SU-DHL-6 (cell line): ENCODE data around the gene P4HTM.
A peak's percentile ranks its signal among the peaks of the same experiment; 100 is the strongest.

Experiments
- H2AFZ ChIP-seq: fragments of 200-600 bp; sonication (generic); 2 replicates; pipeline ENCODE4 v1.6.1; 2014; ENCODE audit warnings: low read depth, mild to moderate bottlenecking, moderate library complexity, mixed read lengths, antibody characterized with exemption, low read length; ENCODE audit not compliant: severe bottlenecking
- H3F3A ChIP-seq: fragments of 200-600 bp; shearing (Covaris generic); 2 replicates; pipeline ENCODE4 v1.6.0; 2016; ENCODE audit warnings: antibody characterized with exemption, mild to moderate bottlenecking; ENCODE audit not compliant: insufficient read depth
- H3K27ac ChIP-seq: fragments of 200-600 bp; sonication (generic); 2 replicates; pipeline ENCODE4 v1.5.1; 2016; ENCODE audit warnings: low read depth, mild to moderate bottlenecking, low read length, moderate library complexity, mixed read lengths
- H3K27me3 ChIP-seq: fragments of 200-600 bp; sonication (generic), shearing (Covaris generic); 2 replicates; pipeline ENCODE4 v1.6.0; 2014; ENCODE audit warnings: mild to moderate bottlenecking, low read length
- H3K36me3 ChIP-seq: fragments of 200-600 bp; sonication (generic); 2 replicates; pipeline ENCODE4 v1.6.1; 2014; ENCODE audit warnings: mild to moderate bottlenecking, low read length, mixed read lengths
- H3K4me2 ChIP-seq: fragments of 300-600, 200-600 bp; shearing (Covaris generic), sonication (generic); 2 replicates; pipeline ENCODE4 v1.6.0; 2014; ENCODE audit warnings: low read length, low read depth, mild to moderate bottlenecking; ENCODE audit not compliant: poor library complexity, severe bottlenecking
- H3K4me3 ChIP-seq: fragments of 200-600 bp; sonication (generic); 2 replicates; pipeline ENCODE4 v1.5.1; 2014; ENCODE audit warnings: antibody characterized with exemption, low read length, mild to moderate bottlenecking, mixed read lengths; ENCODE audit not compliant: insufficient read depth, poor library complexity, severe bottlenecking
- H3K79me2 ChIP-seq: fragments of 200-600 bp; sonication (generic); 2 replicates; pipeline ENCODE4 v1.6.1; 2014; ENCODE audit warnings: mild to moderate bottlenecking, low read length, moderate library complexity; ENCODE audit not compliant: insufficient read depth
- H3K9ac ChIP-seq: fragments of 200-600 bp; sonication (generic); 2 replicates; pipeline ENCODE4 v1.7.0; 2014; ENCODE audit warnings: mild to moderate bottlenecking, low read length
- H3K9me2 ChIP-seq: fragments of 200-600 bp; sonication (generic); replicated peaks from 2 replicates; pipeline ENCODE4 v1.6.1; 2014; ENCODE audit warnings: low read length; ENCODE audit not compliant: insufficient read depth
- H3K9me3 ChIP-seq: fragments of 200-600 bp; sonication (generic); 2 replicates; pipeline ENCODE4 v1.6.1; 2014; ENCODE audit warnings: low read length, mixed read lengths; ENCODE audit not compliant: insufficient read depth
- H4K20me1 ChIP-seq: fragments of 200-600 bp; sonication (generic); 2 replicates; pipeline ENCODE4 v1.6.1; 2014; ENCODE audit warnings: low read depth, mild to moderate bottlenecking, antibody characterized with exemption, low read length, moderate library complexity, mixed read lengths
- CTCF ChIP-seq: fragments of 200-600 bp; sonication (generic); IDR thresholded peaks from one replicate; pipeline ENCODE4 v1.5.1; 2017; ENCODE audit warnings: antibody characterized with exemption, mild to moderate bottlenecking, low read length, moderate library complexity; ENCODE audit not compliant: insufficient read depth, poor library complexity, severe bottlenecking
- EZH2phosphoT487 ChIP-seq: fragments of 200-600 bp; sonication (generic), shearing (Covaris generic); conservative IDR thresholded peaks from 2 replicates; pipeline ENCODE4 v1.6.1; 2018; ENCODE audit warnings: mild to moderate bottlenecking, antibody characterized with exemption, low read length, moderate library complexity, mixed read lengths

P4HTM gene

GRCh38 chr3:49018707-49019006, 28.6 kb downstream of the P4HTM start:
- H3K4me2 ChIP-seq: peak overlapping the region; percentile 71
- peak overlapping the region; percentile 67 for H3K27ac ChIP-seq
- H4K20me1 ChIP-seq: no peaks in the 10 kb centered on the region
- no peaks in the 10 kb centered on the region for H3K36me3 ChIP-seq
- H3K9ac ChIP-seq: peak overlapping the region; percentile 53
- no peaks in the 10 kb centered on the region for H3K9me2 ChIP-seq
- H3K4me3 ChIP-seq: peak overlapping the region; percentile 66
- peaks cover 23% of the 10 kb centered on the region for H3F3A ChIP-seq
- no peaks in the 10 kb centered on the region for H3K27me3 ChIP-seq
- no peak for TF ChIP-seq EZH2phosphoT487
- no peak for TF ChIP-seq CTCF
- no peak overlapping the region for H2AFZ ChIP-seq
- H3K9me3 ChIP-seq: no peaks in the 10 kb centered on the region
- H3K79me2 ChIP-seq: peaks cover 21% of the 10 kb centered on the region; the same call in 1 of the 2 replicates

DNA sequence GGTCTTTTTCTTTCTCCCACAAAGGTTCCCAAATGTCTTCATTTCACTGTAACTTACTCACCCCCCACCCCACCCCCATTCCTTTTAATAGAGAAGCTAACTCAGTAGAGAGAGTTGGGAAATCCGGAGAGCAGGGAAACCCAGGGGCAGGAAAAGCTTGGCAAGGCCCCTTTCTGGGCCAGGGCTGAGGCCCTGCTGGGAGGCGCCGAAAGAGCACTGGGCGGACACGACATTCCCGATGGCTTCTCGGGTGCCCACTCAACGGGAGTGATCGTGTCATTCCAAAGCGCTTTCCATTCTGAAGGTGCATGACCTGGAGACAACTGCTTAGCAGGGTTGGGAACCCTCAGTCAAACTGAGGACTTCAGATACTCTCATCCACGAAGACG, 29.9 kb downstream of the P4HTM start:
- H3K9me2 ChIP-seq: no peaks in the 10 kb centered on the region

GRCh38 chr3:49020330-49021212, 30.5 kb downstream of the P4HTM start:
- Histone ChIP-seq H3F3A (peaks cover 31% of the 10 kb centered on the region), H3K4me2 (peak overlapping the region; percentile 71), H3K9me2 (no peaks in the 10 kb centered on the region), H3K9me3 (no peaks in the 10 kb centered on the region), H3K27ac (peak overlapping the region; percentile 94), H3K27me3 (no peaks in the 10 kb centered on the region), H3K4me3 (peak overlapping the region; percentile 74), H3K79me2 (peaks cover 21% of the 10 kb centered on the region; the same call in 1 of the 2 replicates), H2AFZ (no peak overlapping the region), H4K20me1 (no peaks in the 10 kb centered on the region), H3K9ac (peak overlapping the region; percentile 94), H3K36me3 (no peaks in the 10 kb centered on the region)
- TF ChIP-seq EZH2phosphoT487 (no peak), CTCF (no peak)

More for the DNA sequence above, 29.9 kb downstream of the P4HTM start:
- Histone ChIP-seq H3K9ac (peak overlapping the region; percentile 94), H3K27ac (peak overlapping the region; percentile 94), H3K36me3 (no peaks in the 10 kb centered on the region), H2AFZ (no peak overlapping the region), H3F3A (peaks cover 31% of the 10 kb centered on the region), H3K79me2 (peaks cover 21% of the 10 kb centered on the region; the same call in 1 of the 2 replicates), H4K20me1 (no peaks in the 10 kb centered on the region), H3K4me2 (peak overlapping the region; percentile 71), H3K4me3 (peak overlapping the region; percentile 74), H3K27me3 (no peaks in the 10 kb centered on the region), H3K9me3 (no peaks in the 10 kb centered on the region)
- no peak for TF ChIP-seq CTCF
- TF ChIP-seq EZH2phosphoT487: no peak
